Stimulated activated CD4-positive, alpha-beta T cell treated with anti-CD3 and anti-CD28 coated beads, TNF-alpha, amount 100 ng/mL, for 48 hours (primary cell): ENCODE results near the gene MAP3K3.
"Not testable (repeated sequence)": the region's sequence is repeated elsewhere in the genome, so short reads cannot be mapped to it uniquely, and the experiment has no call there.

ENCODE experiments used
- DNase-seq, 3 donors: peaks; one replicate each; pipeline ENCODE4 v3.0.0-alpha.2; 2020; ENCODE audit warnings: low read depth in 3 of 3

The MAP3K3 gene

DNA sequence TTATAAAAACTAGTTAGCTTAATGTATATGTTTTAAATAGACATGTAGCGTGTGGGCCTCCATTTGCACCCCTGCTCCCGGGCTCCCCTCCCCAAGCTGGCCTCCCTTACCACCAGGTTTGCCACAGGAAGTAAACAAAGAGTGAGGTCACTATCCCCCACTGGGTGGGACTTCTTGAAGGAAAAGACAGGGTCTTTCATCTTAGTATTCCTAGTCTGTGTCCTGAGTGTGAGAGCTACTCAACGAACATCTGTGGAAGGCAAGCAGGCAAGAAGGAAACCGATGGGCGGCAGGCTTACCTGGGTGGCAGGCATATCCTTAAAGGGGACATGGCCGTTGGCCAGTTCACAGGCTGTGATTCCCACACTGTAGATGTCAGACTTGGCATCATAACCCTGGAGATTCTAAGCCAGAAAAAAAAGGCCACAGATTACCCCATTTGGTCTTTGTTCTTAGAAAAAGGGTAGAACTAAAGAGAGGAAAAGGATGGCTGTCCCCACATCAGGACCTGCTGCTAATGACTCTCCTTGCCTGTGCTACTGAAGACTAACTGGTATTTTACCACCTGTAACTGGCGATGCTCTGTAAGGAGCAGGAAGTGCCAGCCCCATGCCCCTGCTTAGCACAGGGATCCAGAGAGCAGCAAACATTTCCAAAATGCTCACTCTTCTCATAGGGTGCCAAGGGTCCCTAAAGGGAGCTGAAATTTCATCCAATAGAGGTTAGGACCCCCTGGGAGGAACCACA, 84.3 kb downstream of the MAP3K3 start:
- DNase-seq, result no peak

DNA sequence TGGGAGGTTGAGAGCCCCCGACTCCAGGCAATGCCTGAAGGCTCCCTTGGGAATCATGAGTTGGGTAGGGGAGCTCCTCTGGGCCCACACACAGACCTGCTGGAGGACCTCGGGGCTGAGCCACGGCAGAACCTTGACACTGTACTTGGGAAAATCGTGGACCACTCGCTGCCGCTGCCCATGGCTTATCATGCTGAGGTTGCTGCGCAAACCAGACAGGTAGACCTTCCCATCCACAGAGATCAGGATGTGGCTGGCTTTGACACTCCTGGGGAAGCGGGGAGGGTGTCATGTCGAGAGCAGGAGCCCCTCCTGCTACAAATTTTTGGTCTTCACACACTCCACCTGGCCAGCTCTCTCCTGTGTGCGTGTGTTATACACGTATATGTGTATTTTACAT, 84.9 kb downstream of the MAP3K3 start:
- no peak for DNase-seq

DNA sequence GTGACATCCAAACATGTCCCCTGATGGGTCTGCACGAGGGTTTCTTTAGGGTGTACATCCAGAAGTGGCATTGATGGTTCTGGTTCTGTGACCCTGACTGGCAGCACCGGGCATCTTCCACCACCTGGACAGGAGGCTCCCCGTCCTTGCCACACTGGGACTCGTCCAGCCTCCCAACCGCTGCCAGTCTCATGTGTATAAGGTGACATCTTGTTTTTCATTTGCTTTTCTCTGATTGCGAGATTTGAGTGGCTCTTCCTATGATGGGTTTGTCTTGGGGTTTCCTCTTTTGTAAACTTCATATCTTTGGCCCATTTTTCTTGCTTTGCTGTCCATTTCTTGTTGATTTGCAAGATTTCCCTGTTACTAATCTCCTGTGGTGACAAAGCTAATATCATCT, 86.9 kb downstream of the MAP3K3 start:
- DNase-seq, result no peak

DNA sequence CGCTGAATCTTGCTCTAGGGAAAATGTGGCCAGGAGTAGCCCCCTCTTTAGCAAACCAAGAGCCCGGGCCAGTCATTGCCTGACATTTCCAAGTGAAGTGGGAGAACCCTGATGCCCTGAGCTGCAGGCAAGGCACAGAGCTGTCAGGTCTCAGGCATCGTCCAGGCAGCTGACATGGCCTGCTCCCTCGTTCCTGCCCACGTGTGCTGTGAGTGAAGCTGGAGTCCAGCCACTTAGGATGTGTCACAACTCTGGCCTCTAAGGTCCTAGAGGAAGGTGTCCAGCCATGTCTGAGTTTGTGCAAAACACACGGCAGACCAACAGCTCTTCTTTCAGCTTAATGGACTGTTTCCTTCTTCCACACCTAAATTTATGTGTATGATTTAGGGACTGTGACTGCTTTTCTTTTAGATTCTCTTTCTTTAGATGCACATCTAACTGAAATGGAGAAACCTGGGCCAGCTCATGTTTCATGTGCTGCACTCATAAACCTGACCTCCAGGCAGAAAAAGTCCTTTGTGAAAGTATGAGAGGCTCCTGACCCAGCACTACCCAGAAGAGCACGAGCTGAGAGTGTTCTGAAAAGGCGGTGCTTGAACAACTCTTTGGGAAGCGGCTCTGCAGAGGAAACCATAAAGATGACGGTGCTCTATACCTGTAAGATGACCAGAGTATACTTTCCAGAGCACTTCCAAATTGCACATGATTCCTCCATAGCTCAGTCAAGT, 92.5 kb downstream of the MAP3K3 start:
- DNase-seq, result no peak

DNA sequence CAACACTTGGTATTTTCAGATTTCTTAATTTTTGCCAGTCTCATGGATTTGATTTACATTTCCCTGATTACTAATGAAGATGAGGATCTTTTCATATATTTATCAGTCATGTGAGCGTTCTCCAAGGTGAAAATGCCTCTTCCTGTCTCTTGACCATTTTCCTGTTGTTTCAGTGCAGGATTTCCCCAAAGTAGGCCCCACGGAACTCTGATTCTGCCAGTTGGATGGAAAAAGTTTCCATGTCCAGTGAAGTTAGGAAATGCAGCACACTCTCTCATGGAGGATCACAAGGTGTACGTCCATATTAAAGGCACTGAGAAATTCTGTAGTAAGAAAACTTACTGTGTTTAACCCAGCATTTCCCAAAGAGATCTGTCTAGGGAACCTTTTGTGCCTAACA, 94.2 kb downstream of the MAP3K3 start:
- DNase-seq, result no peak

DNA sequence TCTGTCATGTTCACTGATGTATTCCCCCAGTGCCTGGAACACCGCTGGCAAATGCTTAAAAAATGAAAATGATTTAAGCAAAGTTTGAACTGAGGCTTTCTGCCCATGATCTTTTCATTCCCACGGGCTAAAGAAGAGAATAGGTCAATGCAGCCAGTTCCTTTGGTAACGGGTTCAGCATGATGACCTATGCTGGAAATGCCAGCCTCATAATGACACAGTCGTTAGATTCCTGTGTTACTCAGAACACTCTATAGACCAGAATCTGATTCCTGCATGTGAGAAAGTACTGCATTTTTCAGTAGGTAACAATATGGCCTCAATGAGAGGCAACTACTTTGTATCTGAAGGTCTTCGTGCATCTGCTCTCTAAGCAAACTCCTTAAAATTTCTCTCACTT, 96.8 kb downstream of the MAP3K3 start:
- no peak for DNase-seq

DNA sequence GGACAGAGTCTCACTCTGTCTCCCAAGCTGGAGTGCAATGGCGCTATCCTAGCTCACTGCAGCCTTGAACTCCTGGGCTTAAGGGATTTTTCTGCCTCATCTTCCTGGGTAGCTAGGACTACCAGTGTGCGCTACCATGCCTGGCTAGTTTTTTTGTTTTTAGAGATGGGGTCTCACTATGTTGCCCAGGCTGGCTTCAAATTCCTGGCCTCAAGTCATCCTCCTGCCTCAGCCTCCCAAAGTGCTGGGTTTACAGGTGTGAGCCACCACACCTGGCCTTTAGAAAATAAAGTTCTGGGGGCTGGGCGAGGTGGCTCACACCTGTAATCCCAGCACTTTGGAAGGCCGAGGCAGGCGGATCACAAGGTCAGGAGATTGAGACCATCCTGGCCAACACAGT, 98.0 kb downstream of the MAP3K3 start:
- not testable (repeated sequence) for DNase-seq

DNA sequence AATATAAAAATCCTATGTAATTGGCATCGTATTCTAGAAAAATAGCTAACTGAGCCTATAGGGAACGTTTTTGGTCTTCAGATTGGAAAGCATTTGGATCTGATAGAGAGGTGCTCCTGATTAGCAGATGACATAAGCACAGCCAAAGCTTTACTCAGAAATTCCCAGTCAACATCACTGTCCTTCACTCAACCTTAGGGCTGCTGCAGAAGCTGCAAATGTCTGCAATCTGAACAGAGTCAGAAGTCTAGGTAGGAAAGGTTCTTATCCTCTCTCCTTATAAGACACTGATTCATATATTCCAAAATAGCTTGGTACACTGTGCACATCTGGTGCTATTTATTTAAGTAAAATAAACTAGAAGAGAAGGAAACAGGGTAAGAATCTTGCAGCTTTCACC, 100.2 kb downstream of the MAP3K3 start:
- DNase-seq, result no peak

DNA sequence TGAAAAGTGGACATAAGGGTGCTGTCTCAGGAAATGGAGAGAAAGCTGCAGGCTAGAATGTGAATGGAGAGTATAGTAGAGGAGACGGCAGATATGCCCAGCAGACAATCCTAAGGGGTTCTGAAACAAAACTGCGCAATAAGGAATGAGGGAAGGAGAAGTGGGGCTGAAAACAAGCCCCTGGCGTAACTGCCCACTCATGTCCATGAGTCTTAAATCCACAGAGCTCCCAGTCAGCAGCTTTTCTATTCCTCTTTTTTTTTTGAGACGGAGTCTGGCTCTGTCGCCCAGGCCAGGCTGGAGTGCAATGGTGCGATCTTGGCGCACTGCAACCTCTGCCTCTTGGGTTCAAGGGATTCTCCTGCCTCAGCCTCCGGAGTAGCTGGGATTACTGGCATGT, 113.5 kb downstream of the MAP3K3 start:
- no peak for DNase-seq

DNA sequence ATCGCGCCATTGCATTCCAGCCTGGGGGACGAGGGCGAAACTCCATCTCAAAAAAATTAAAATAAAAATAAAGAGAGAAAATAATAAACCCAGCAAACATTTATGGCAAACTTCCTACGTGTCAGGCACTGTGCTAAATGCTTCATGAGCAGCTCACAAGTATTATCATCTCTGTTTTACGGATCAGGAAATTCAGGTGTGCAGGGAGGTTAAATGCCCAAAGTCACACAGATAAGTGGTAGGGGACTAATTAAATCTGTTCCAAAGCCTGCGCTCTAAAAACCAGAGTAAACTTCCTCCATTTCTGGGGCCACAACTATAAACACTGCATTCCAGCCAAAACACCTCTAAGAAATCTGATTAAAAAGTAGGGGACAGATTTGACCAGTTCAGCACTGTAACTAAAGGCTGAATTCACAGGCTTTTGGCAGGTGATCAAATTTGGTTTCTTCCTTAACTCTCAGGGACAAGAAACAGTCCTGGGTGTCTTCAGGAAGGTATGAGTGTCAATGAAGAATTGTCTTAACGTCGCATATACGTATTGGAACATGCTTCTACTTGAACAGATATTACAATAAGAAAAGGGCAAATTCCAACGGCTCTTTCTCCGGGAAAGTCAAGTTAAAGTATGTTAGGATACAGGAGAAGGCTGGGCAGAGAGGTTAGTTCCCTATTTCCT, 118.4 kb downstream of the MAP3K3 start:
- no peak for DNase-seq

DNA sequence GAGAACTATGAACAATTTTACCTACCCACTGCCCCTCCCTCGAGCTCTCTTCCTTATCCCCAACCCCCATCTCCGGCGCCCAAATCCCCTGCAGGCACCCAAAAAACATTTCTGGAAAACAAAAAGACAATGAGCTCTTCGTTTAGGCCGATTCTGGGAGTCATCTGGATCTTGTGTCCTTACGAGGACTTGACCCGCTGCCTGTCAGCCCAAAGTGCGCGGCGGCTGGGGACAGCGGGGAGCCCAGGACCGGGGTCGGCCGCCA, 118.9 kb downstream of the MAP3K3 start:
- no peak for DNase-seq

DNA sequence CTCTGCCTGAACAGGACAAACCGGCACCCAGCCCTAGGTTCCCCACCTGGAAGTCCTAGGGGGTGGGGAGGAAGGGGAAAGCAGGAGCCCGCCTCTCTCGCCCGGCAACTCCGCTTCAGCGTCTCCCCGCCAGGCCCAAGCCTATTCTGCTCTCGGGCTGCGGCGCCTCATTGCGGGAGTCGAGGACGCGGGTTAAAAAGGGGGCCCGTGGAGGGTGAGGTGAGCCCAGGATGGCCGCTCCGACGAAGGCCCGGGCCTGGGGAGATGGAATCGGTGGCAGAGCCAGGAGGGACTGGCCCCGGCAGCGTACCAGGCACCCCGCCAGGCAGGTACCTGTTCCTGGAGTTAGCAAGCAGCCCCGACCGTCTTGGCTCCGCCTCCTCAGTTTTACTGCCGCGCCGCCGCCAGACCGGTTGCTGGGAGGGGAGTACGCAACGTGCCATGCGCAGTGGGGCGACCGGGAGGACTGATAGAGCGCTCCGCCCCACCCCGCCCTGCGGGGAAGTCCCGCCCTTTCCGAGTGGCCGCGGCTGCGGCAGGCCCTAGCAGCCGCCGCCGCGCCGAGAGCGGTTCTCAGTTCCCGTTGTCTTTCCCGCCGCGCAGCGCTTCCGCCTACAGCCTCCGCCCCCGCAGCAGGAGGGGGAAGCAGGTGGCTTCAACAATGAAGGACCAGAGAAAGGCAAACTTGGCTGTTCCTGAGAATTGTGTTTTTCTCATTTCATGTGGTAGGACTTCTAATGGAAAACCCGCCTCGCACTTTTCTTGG, 119.4 kb downstream of the MAP3K3 start, which contains the start of gene STRADA:
STRADA (minus strand) TSS at position 392 of the 766 bp plus-strand sequence. CDS start 13,430 bp downstream, outside the sequence.
- peak; percentile 96 to 99 (median 98) for DNase-seq
